ENCODE measurements around the gene UNC13B. TPM values are rescaled to one million over a fixed set of nuclear protein-coding genes. Genes with fewer than 3 reads are reported as not detected.

Gene UNC13B
- total and polyA plus RNA-seq, 7 donors: 7.0 to 12.9 (median 10.5) TPM

GRCh38 chr9:35364817-35365585 is 203.2 kb downstream of the UNC13B start:
- H3K27ac ChIP-seq: no peak overlapping the region
- ATAC-seq: no peak
- peaks cover 0 to 4% of the 10 kb centered on the region in 2 donors for H3K36me3 ChIP-seq (ENCODE audit: insufficient read depth in 1 of 2, low read depth in 1 of 2)
- H3K4me1 ChIP-seq: peaks cover 55% of the 10 kb centered on the region
- H3K4me3 ChIP-seq: no peak overlapping the region
- DNase-seq: no peak
- intact Hi-C loops (cut with DNase I): no loop called here
- TF ChIP-seq CTCF (IDR thresholded peaks at IDR 0.05): no peak
- WGBS, 3 donors: 57 to 64% (median 63%) methylated on average over 3 of the region's 3 CpGs
- H3K9me3 ChIP-seq: no peaks in the 10 kb centered on the region
- no peaks in the 10 kb centered on the region for H3K27me3 ChIP-seq (ENCODE audit: insufficient read depth in 3 of 3, low read length in 2 of 3)

GRCh38 chr9:35366627-35367026 is 204.8 kb downstream of the UNC13B start:
- H3K9me3 ChIP-seq: no peaks in the 10 kb centered on the region
- DNase-seq (no peak), ATAC-seq (peak; percentile 49 to 87 (median 67))
- TF ChIP-seq CTCF (IDR thresholded peaks at IDR 0.05): no peak
- peaks cover 0 to 21% of the 10 kb centered on the region in 2 donors for H3K36me3 ChIP-seq (ENCODE audit: insufficient read depth in 1 of 2, low read depth in 1 of 2)
- H3K4me3 ChIP-seq: no peak overlapping the region
- WGBS, 3 donors: 60 to 78% (median 68%) methylated on average over 2 of the region's 2 CpGs
- H3K4me1 ChIP-seq: peaks cover 55% of the 10 kb centered on the region
- H3K27me3 ChIP-seq (ENCODE audit: insufficient read depth in 3 of 3, low read length in 2 of 3): no peaks in the 10 kb centered on the region
- intact Hi-C loops (cut with DNase I): no loop called here
- H3K27ac ChIP-seq: peak overlapping the region; percentile 84

- Histone ChIP-seq H3K36me3 (ENCODE audit: insufficient read depth in 1 of 2, low read depth in 1 of 2) (peaks cover 0 to 26% of the 10 kb centered on the region in 2 donors), H3K27me3 (ENCODE audit: insufficient read depth in 3 of 3, low read length in 2 of 3) (no peaks in the 10 kb centered on the region), H3K4me3 (no peak overlapping the region), H3K27ac (peak overlapping the region; percentile 84), H3K4me1 (peaks cover 55% of the 10 kb centered on the region), H3K9me3 (no peaks in the 10 kb centered on the region)
- intact Hi-C loops (cut with DNase I): no loop called here
- no peak for TF ChIP-seq CTCF (IDR thresholded peaks at IDR 0.05)
- 27 to 38% (median 32%) methylated on average over 2 of the region's 2 CpGs for WGBS, 3 donors
- ATAC-seq: peak; percentile 95 to 98 (median 97)
- no peak for DNase-seq
Observed at GRCh38 chr9:35367451-35367850, 205.6 kb downstream of the UNC13B start.

- TF ChIP-seq CTCF (IDR thresholded peaks at IDR 0.05): no peak
- intact Hi-C loops (cut with DNase I): loop anchor here in 1 of 2 donors (10.0 kb wide), 1 partner anchor 255 kb away; the partner anchor contains the start of gene ATOSB
- ATAC-seq (no peak), DNase-seq (no peak)
- Histone ChIP-seq H3K4me1 (peaks cover 46% of the 10 kb centered on the region), H3K9me3 (no peaks in the 10 kb centered on the region), H3K27me3 (ENCODE audit: insufficient read depth in 3 of 3, low read length in 2 of 3) (no peaks in the 10 kb centered on the region), H3K27ac (no peak overlapping the region), H3K4me3 (no peak overlapping the region), H3K36me3 (ENCODE audit: insufficient read depth in 1 of 2, low read depth in 1 of 2) (peaks cover 0 to 26% of the 10 kb centered on the region in 2 donors)
- WGBS, 3 donors: 90 to 97% (median 94%) methylated on average over 5 of the region's 5 CpGs
Observed at GRCh38 chr9:35370241-35370640, 208.4 kb downstream of the UNC13B start.

Data from psoas muscle (tissue), 8 donors.